H9 (cell line): ENCODE measurements around the gene CD244. TPM values are rescaled to one million over a fixed set of nuclear protein-coding genes. Genes with fewer than 3 reads are reported as not detected.

ENCODE experiments used
- DNase-seq: peaks from one replicate; pipeline ENCODE4 v3.0.0-alpha.2; 2017
- H2AFZ ChIP-seq: one replicate; pipeline ENCODE4 v1.6.1; 2013; ENCODE audit warnings: mild to moderate bottlenecking, low read length, control low read depth, moderate library complexity
- H2AK5ac ChIP-seq: 2 replicates; pipeline ENCODE4 v1.6.1; 2013; ENCODE audit warnings: low read length, control low read depth, mixed read lengths; ENCODE audit not compliant: insufficient read length
- H2BK120ac ChIP-seq: one replicate; pipeline ENCODE4 v1.6.1; 2013; ENCODE audit warnings: low read depth, mild to moderate bottlenecking, low read length, control low read depth, inconsistent platforms; ENCODE audit not compliant: poor library complexity, severe bottlenecking
- H2BK12ac ChIP-seq: 2 replicates; pipeline ENCODE4 v1.6.1; 2013; ENCODE audit warnings: low read length, control low read depth, mixed read lengths, low read depth; ENCODE audit not compliant: insufficient read length
- H2BK15ac ChIP-seq: 2 replicates; pipeline ENCODE4 v1.6.1; 2013; ENCODE audit warnings: low read depth, low read length, control low read depth
- H2BK20ac ChIP-seq: one replicate; pipeline ENCODE4 v1.6.1; 2013; ENCODE audit warnings: low read depth, mild to moderate bottlenecking, low read length, control low read depth, inconsistent platforms; ENCODE audit not compliant: poor library complexity, severe bottlenecking
- H2BK5ac ChIP-seq: 2 replicates; pipeline ENCODE4 v1.6.1; 2013; ENCODE audit warnings: low read length, control low read depth, mixed read lengths; ENCODE audit not compliant: insufficient read length
- H3K14ac ChIP-seq: 2 replicates; pipeline ENCODE4 v1.6.1; 2013; ENCODE audit warnings: low read length, control low read depth; ENCODE audit not compliant: insufficient read depth
- H3K18ac ChIP-seq: 2 replicates; pipeline ENCODE4 v1.6.1; 2013; ENCODE audit warnings: low read depth, mild to moderate bottlenecking, mixed read lengths, low read length, control low read depth; ENCODE audit not compliant: insufficient read length
- H3K23ac ChIP-seq: 2 replicates; pipeline ENCODE4 v1.6.1; 2013; ENCODE audit warnings: low read length, control low read depth, mixed read lengths, low read depth; ENCODE audit not compliant: insufficient read length
- H3K23me2 ChIP-seq: 2 replicates; pipeline ENCODE4 v1.6.1; 2013; ENCODE audit warnings: low read depth, mild to moderate bottlenecking, mixed read lengths, low read length, control low read depth; ENCODE audit not compliant: insufficient read length, poor library complexity, severe bottlenecking
- H3K27ac ChIP-seq: 2 replicates; pipeline ENCODE4 v1.5.1; 2013; ENCODE audit warnings: low read length, control low read depth, mixed read lengths, low read depth; ENCODE audit not compliant: insufficient read length
- H3K27me3 ChIP-seq: 2 replicates; pipeline ENCODE4 v1.6.1; 2013; ENCODE audit warnings: low read length, control low read depth, inconsistent platforms; ENCODE audit not compliant: insufficient read depth
- H3K4ac ChIP-seq: 2 replicates; pipeline ENCODE4 v1.6.1; 2013; ENCODE audit warnings: low read depth, mild to moderate bottlenecking, control low read depth, inconsistent platforms, low read length, moderate library complexity
- H3K4me1 ChIP-seq: 2 replicates; pipeline ENCODE4 v1.6.1; 2013; ENCODE audit warnings: low read length, control low read depth, inconsistent platforms; ENCODE audit not compliant: insufficient read depth
- H3K4me2 ChIP-seq: 2 replicates; pipeline ENCODE4 v1.6.1; 2013; ENCODE audit warnings: low read length, control low read depth, mixed read lengths; ENCODE audit not compliant: insufficient read length, insufficient read depth
- H3K56ac ChIP-seq: 2 replicates; pipeline ENCODE4 v1.6.1; 2013; ENCODE audit warnings: low read depth, mild to moderate bottlenecking, mixed read lengths, low read length, control low read depth; ENCODE audit not compliant: insufficient read length
- H3K79me1 ChIP-seq: 2 replicates; pipeline ENCODE4 v1.6.1; 2013; ENCODE audit warnings: low read depth, mild to moderate bottlenecking, moderate library complexity, low read length, control low read depth, inconsistent platforms; ENCODE audit not compliant: insufficient read depth, poor library complexity, severe bottlenecking
- H3K79me2 ChIP-seq: 2 replicates; pipeline ENCODE4 v1.6.1; 2013; ENCODE audit warnings: low read length, control low read depth, inconsistent platforms; ENCODE audit not compliant: insufficient read depth
- H3K9ac ChIP-seq: 2 replicates; pipeline ENCODE4 v1.6.1; 2013; ENCODE audit warnings: low read length, control low read depth, mixed read lengths; ENCODE audit not compliant: insufficient read length; ENCODE audit errors: extremely low read depth
- H3K9me3 ChIP-seq: one replicate; pipeline ENCODE4 v1.6.1; 2013; ENCODE audit warnings: low read depth, low read length, inconsistent platforms; ENCODE audit not compliant: control insufficient read depth
- H3T11ph ChIP-seq: one replicate; pipeline ENCODE4 v1.6.1; 2013; ENCODE audit warnings: mild to moderate bottlenecking, low read length, control low read depth, inconsistent platforms
- H4K20me1 ChIP-seq: one replicate; pipeline ENCODE4 v1.6.1; 2013; ENCODE audit not compliant: control insufficient read depth, insufficient read length, insufficient read depth
- H4K5ac ChIP-seq: 2 replicates; pipeline ENCODE4 v1.6.1; 2013; ENCODE audit warnings: low read depth, mild to moderate bottlenecking, mixed read lengths, low read length, control low read depth; ENCODE audit not compliant: insufficient read length
- H4K8ac ChIP-seq: replicated peaks from 2 replicates; pipeline ENCODE4 v1.6.1; 2013; ENCODE audit warnings: low read length, control low read depth, mixed read lengths, low read depth; ENCODE audit not compliant: insufficient read length
- H4K91ac ChIP-seq: 2 replicates; pipeline ENCODE4 v1.6.1; 2013; ENCODE audit warnings: low read depth, mild to moderate bottlenecking, moderate library complexity, mixed read lengths, low read length, control low read depth; ENCODE audit not compliant: insufficient read length
- H3K27ac Mint-ChIP-seq, 3 experiments: 2 replicates in 2 of 3; 3 replicates in 1 of 3; pipeline ENCODE4 v1.8.0; 2020 to 2021; ENCODE audit warnings: mixed read lengths in 3 of 3, mild to moderate bottlenecking in 1 of 3, moderate library complexity in 1 of 3
- H3K27me3 Mint-ChIP-seq: 2 replicates; pipeline ENCODE4 v1.8.0; 2021; ENCODE audit warnings: low read depth, mild to moderate bottlenecking, moderate library complexity, mixed read lengths
- H3K36me3 Mint-ChIP-seq, 3 experiments: 2 replicates in 2 of 3; 3 replicates in 1 of 3; pipeline ENCODE4 v1.8.0; 2020 to 2021; ENCODE audit warnings: low read depth in 3 of 3, mixed read lengths in 3 of 3; ENCODE audit not compliant: insufficient read depth in 1 of 3
- H3K4me1 Mint-ChIP-seq, 2 experiments: 2 replicates each; pipeline ENCODE4 v1.8.0; 2020; ENCODE audit warnings: mixed read lengths in 2 of 2
- H3K4me3 Mint-ChIP-seq, 2 experiments: 2 replicates in 1 of 2; 3 replicates in 1 of 2; pipeline ENCODE4 v1.8.0; 2020 to 2021; ENCODE audit warnings: mild to moderate bottlenecking in 2 of 2, mixed read lengths in 2 of 2, moderate library complexity in 1 of 2
- H3K9me3 Mint-ChIP-seq, 2 experiments: 2 replicates in 1 of 2; 3 replicates in 1 of 2; pipeline ENCODE4 v1.8.0; 2020; ENCODE audit warnings: mild to moderate bottlenecking in 2 of 2, mixed read lengths in 2 of 2, moderate library complexity in 1 of 2
- WGBS: extraction: QIAGEN DNeasy Blood & Tissue Kit; methylation state at CpG from one replicate; pipeline ENCODE4 v1.1.7; 2013; ENCODE audit warnings: missing lambda C conversion rate, low lambda C conversion rate, mixed read lengths; ENCODE audit not compliant: insufficient read length; ENCODE audit errors: extremely low coverage; 5-methylcytosine and 5-hydroxymethylcytosine counted together
- total RNA-seq: library from RNA; stranded (reverse); gene quantifications from 2 replicates; pipeline ENCODE4 v1.2.1, GENCODE V29; 2021
- TF ChIP-seq, protein P1 (sequence below): fragments of 200-600 bp; sonication (generic); conservative IDR thresholded peaks from 3 replicates; pipeline ENCODE4 v1.8.0; 2021; ENCODE audit warnings: antibody characterized with exemption, mild to moderate bottlenecking

The CD244 gene
- total RNA-seq, 1 experiment from 2014 or later, result not detected

DNA sequence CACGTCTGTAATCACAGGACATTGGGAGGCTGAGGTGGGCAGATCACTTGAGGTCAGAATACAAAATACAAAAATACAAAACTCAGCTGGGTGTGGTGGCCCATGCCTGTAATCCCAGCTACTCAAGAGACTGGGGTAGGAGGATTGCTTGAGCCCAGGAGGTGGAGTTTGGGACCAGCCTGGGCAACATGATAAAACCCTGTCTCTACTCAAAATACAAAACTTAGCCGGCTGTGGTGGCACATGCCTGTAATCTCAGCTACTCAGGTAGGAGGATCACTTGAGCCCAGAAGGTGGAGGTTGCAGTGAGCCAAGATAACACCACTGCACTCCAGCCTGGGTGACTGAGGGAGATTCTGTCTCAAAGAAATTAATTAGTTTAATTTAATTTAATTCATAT lies 28.8 kb upstream of the CD244 start:
- no peak overlapping the region for H2AFZ ChIP-seq
- no peaks in the 10 kb centered on the region for H4K20me1 ChIP-seq
- no peak overlapping the region for H2BK12ac ChIP-seq
- no peak overlapping the region for H3K18ac ChIP-seq
- no peak overlapping the region for H3K27ac ChIP-seq
- no peak overlapping the region for H4K8ac ChIP-seq
- no peaks in the 10 kb centered on the region for H3K23me2 ChIP-seq
- H4K5ac ChIP-seq, result no peak overlapping the region
- H2BK15ac ChIP-seq, result no peak overlapping the region
- Mint-ChIP-seq H3K4me1 (no peaks in the 10 kb centered on the region), H3K9me3 (peaks cover 4 to 10% of the 10 kb centered on the region in 2 experiments; a peak in 3 of 5 replicates), H3K36me3 (no peaks in the 10 kb centered on the region; a peak in 2 of 7 replicates), H3K4me3 (no peak overlapping the region; a peak in 1 of 5 replicates), H3K27me3 (peaks cover 8% of the 10 kb centered on the region), H3K27ac (no peak overlapping the region)
- H3K9ac ChIP-seq, result no peak overlapping the region
- DNase-seq, result no peak
- no peak overlapping the region for H3K56ac ChIP-seq
- H3T11ph ChIP-seq, result no peak overlapping the region
- no peak overlapping the region for H4K91ac ChIP-seq
- H3K79me2 ChIP-seq, result no peaks in the 10 kb centered on the region
- H3K23ac ChIP-seq, result no peak overlapping the region
- no peak overlapping the region for H2BK120ac ChIP-seq
- no peak overlapping the region for H3K4me2 ChIP-seq
- H3K27me3 ChIP-seq, result no peaks in the 10 kb centered on the region
- no peak overlapping the region for H2AK5ac ChIP-seq
- TF ChIP-seq, protein P1, sequence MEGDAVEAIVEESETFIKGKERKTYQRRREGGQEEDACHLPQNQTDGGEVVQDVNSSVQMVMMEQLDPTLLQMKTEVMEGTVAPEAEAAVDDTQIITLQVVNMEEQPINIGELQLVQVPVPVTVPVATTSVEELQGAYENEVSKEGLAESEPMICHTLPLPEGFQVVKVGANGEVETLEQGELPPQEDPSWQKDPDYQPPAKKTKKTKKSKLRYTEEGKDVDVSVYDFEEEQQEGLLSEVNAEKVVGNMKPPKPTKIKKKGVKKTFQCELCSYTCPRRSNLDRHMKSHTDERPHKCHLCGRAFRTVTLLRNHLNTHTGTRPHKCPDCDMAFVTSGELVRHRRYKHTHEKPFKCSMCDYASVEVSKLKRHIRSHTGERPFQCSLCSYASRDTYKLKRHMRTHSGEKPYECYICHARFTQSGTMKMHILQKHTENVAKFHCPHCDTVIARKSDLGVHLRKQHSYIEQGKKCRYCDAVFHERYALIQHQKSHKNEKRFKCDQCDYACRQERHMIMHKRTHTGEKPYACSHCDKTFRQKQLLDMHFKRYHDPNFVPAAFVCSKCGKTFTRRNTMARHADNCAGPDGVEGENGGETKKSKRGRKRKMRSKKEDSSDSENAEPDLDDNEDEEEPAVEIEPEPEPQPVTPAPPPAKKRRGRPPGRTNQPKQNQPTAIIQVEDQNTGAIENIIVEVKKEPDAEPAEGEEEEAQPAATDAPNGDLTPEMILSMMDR, result no peak
- no peak overlapping the region for H2BK20ac ChIP-seq
- no CpG with 5 or more reads among the region's 2 CpGs for WGBS
- H2BK5ac ChIP-seq, result no peak overlapping the region
- H3K4ac ChIP-seq, result no peak overlapping the region
- H3K9me3 ChIP-seq, result no peaks in the 10 kb centered on the region
- no peaks in the 10 kb centered on the region for H3K79me1 ChIP-seq
- no peak overlapping the region for H3K14ac ChIP-seq
- H3K4me1 ChIP-seq, result no peaks in the 10 kb centered on the region
